Pulmonary artery endothelial cell (primary cell): ENCODE measurements around the gene RAD51B. TPM values are rescaled to one million over a fixed set of nuclear protein-coding genes. Genes with fewer than 3 reads are reported as not detected.
"Not testable (repeated sequence)": the region's sequence is repeated elsewhere in the genome, so short reads cannot be mapped to it uniquely, and the experiment has no call there.

ENCODE experiments used
- DNase-seq: peaks from one replicate; pipeline ENCODE4 v3.0.0-alpha.2; 2011; ENCODE audit warnings: low read depth, low spot score
- total RNA-seq: library from RNA; depleted of rRNA; stranded (reverse); fragments of >200 nt; gene quantifications from 2 replicates; pipeline ENCODE4 v1.2.3, GENCODE V29; 2014

RAD51B gene
- total RNA-seq, 1 donor from 2014 or later: 9.8 TPM

DNA sequence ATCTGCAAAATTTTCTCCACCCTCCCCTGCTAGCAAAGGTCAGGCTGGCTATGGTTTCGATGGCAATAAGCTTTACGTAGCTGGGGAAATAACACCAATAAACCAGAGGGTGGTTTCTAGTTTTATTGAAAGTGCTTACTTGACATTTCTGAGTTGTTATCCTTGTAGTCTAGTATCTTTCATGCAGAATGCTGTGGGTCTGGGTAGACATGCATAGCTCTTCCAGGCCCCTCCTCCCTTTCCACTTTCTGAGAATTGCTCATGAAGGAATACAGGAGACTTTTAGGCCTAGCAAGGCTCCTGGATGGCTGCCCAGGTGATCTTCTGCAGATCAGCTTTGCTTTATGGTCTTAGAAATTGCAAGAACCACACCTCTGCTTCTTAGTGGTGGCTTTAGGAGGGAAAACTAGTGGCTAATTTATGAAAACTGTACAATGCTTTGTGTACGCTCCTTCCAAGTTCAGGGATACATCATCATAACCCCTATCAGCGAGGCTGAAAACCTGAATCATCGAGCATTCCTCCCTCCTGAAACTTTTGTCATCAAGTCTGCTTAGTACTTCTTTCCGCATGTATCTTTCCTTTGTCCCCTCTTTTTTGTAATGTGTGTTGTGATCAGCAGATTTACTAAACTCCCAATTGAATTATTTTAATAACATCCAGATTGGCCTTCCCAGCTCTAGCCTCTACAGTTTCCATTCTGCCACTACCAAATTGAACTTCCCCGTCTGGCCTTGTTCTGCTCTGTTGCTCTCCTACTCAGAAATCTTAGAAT, 473.0 kb downstream of the RAD51B start:
- no peak for DNase-seq

DNA sequence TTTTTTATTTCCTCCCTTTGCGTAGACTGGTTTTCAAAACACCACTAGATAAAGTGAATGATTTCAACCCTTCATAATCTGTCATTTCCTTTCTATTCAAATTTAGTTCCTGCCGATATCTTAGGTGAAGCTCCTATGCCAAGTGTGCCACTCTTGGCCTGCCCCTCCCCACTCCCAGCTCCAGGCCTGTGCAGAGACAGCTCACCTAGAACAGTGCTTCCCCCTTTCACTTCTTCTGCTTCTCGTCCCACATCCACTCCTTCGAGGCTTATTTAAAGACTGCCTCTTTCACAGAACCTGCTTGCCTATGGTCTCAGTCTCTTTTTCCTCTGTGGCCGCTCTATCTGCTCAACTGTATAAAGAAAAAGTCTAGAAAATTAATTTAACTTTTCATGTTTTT, 473.8 kb downstream of the RAD51B start:
- peak; percentile 2 for DNase-seq

DNA sequence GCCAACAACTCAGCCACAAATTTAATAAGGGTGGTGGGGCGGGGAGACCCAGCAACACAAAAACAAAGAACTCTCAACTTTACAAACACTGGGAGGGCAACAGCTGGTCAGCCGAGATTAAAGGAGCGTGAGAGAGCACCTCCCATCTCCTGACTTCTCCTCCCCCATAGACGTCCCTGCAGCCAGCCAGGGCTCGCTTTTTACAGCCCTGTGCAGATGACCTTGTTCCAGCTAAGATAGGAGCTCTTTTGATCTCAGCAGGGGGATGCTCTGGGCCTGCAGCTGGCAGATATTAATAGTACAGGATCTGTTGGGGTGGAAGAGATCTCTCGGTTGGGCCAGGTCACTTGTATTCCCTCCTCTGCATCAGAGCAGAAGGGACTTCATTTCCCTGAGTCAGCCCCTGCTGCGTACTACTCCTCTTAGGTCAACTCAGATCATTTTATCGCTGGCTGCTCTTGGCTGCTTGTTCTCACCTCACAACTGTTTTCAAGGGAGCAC, 475.8 kb downstream of the RAD51B start:
- no peak for DNase-seq

DNA sequence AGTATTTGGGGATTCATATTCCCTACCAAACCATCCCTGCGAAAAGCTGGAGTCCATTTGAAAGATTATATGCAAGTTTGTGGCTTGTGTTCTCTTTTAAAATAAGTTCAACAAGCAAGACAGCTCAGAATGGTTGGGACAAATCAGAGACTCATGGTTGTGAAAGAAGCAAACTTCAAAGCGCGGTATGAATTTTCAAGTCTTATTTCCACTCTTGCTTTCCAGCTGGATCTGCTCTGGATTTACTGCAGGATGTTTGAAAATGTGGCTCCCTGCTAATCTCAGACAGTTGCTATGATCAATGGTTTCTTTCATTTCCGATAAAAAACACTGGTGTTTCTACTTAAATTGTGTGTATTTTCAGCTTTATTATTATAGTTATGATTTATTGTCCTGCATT, 477.5 kb downstream of the RAD51B start:
- DNase-seq: no peak

DNA sequence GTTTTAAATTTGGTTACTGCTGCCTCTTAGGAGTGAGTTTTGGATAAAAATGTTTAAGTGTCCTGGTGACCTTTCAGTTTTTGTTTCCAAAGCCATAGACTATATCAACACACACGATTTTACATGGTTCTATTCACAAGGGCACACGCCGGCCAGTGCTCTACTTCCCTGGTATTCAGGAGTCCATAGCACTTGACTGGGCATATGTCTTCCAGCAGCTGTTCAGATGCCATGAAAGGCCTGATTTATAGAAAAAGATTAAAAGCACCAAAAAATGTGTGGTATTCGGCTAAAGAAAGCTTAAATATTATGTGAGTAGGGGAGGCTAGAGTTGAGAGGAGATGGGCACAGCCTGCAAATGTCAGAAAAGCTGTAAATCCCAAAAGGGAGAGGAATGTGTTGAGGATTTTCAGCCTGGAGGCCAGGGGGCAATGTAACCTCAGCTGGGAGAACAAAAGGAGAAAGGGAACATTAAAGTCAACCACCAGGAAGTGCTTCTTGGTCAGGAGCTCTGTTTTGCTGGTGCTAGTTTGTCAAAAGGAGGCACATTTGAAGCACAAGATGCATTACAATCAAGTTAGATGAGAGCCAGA, 478.4 kb downstream of the RAD51B start:
- peak; percentile 29 for DNase-seq

DNA sequence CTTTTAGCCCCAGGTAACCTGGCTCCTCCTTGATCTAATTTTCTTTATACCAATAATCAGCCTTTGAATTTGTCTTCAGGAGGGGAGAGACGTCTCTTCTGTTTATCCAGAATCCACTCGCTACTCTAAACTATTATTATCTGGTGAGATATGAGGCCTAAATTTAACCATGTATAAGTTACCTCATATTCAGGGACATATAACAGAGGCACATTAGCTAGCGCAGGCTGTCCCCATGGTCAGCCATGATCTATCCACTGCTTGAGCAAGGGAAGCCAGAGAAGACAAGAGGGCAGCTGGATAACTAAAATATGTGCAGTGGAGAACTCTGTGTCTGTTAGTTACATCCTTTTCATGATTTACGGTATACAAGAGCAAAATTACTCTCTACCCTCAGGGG, 481.0 kb downstream of the RAD51B start:
- DNase-seq: no peak

DNA sequence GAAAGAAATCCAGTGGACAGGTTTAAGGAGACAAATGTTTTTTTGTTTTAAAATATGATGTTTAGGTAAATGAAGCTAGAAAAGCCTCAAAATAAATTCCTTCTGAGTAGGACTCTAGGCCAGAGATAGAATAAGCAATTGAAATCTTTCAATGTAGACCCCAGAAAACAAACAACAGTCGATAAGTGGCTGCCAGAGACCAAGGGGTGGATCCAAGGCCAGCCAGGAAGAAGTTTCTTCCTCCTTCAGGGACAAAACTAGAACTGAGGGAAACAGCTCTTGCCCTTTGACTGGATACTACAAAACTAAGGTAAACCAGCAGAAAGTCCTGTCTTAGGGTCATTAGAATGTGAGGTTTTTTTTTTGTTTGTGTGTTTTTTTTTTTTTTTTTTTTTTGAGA, 481.6 kb downstream of the RAD51B start:
- no peak for DNase-seq

DNA sequence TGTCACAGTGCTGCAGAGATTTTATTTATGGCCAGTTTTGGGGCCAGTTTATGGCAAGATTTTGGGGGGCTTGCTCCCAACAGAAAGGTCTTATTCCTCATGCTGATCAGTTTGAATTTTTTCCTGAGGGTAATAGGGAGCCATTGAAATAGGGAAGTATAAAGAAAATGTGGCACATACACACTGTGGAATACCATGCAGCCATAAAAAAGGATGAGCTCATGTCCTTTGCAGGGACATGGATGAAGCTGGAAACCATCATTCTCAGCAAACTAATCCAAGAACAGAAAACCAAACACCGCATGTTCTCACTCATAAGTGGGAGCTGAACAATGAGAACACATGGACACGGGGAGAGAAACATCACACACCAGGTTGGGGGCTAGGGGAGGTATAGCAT, 483.4 kb downstream of the RAD51B start:
- DNase-seq: not testable (repeated sequence)

DNA sequence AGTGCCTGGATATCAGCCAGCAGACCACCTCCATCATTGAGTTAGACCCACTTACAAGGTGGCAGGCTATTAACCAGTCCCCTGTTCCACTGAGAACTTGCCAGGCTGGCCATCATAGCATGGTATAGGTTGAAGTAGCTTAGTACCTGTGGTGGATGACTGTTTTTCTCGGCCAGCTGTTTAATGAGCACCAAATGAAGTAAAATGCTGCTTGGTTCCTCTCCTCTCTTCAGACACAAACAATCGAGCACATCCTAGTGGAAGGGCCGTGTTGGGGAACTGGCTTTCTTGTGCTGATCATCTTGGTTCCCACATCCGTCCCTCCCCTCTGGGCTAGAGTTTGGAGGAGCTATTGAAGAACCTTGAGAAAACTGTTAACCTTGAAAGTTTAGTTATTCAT, 486.2 kb downstream of the RAD51B start:
- DNase-seq: no peak

DNA sequence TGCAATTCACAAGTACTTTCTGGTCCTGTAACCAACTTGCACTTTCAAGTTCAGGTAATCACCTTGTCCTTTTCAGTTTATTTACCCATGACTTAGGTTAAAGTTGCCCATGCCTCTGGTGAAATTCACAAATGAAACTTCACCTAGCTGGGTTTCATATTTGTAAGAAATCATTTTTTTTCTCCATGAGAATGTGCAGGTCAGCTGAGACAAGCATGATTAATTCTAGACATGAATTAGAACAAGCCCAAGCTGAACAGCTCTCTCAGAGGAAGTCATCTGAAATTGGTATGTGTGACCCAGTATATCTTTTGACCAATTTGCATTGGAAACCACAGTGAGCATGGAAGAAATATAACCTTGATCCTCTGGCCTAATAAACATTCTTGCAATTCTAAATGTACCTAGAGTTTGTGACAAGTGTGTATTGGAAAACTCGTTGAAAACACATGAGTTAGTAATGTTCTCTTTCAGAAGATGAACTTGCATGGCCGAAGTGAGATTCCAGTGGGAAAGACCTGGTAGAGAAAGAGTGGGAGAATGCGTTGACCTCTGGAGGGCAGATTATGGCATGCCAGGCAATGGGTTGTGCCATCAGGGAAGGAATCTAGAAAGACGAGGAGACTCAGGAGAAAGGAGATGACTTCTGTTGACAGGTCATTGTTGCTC, 486.8 kb downstream of the RAD51B start:
- no peak for DNase-seq

DNA sequence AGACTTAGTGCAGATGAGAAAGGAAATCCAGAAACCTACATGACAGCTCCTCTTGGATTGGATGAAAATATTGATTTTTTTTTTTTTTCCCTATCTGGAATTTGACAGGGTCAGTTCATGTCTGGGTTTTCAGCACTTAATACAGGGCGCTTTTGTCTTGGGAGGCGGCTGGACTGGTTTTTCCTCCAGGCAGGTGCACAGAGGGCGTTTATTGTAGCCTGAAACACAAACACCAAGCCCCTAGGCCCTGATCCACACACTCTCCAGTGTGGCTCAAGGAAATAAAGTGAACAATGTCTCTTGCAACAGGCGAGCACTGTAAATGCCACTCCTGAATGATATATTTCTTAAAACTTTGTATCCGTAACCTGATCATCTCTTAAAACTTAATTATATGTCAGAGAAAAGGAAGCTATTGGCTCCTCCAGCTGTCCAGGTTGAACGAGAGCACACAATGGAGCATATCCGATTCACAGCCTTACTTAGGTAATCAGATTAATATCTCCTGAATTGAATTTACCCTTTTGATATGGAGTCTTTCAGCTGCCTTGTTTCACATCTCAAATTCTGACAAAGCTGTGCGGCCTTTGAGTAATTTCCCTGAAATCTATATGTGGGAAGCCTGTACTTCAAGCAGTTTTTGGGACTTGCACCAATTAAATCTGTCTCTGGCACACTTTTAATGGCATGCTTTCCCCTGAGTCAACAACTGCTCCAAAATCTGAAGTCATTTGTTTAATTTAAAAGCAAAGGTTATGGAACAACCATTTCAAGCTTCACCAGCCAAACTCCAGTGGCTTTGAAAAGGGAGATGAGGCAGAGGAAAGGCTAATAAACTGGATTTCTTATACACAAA, 487.6 kb downstream of the RAD51B start:
- no peak for DNase-seq

DNA sequence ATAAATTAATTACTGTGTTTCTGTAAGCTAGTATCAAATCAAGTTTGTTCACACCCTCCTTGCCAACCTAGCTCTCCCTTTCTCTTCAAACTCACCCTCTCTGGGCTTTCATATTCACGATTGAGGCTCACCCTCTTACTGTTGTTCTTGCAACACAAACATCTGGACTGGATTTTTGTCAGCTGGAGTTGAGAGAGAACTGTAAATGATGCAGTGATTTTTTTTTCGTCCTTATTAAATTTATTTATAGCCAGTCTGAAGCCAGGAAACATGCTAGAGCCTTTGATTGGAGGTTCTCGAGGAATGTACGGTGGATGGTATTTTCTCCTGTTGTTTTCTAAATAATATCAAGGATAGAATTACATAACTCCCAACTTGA, 488.2 kb downstream of the RAD51B start:
- no peak for DNase-seq

DNA sequence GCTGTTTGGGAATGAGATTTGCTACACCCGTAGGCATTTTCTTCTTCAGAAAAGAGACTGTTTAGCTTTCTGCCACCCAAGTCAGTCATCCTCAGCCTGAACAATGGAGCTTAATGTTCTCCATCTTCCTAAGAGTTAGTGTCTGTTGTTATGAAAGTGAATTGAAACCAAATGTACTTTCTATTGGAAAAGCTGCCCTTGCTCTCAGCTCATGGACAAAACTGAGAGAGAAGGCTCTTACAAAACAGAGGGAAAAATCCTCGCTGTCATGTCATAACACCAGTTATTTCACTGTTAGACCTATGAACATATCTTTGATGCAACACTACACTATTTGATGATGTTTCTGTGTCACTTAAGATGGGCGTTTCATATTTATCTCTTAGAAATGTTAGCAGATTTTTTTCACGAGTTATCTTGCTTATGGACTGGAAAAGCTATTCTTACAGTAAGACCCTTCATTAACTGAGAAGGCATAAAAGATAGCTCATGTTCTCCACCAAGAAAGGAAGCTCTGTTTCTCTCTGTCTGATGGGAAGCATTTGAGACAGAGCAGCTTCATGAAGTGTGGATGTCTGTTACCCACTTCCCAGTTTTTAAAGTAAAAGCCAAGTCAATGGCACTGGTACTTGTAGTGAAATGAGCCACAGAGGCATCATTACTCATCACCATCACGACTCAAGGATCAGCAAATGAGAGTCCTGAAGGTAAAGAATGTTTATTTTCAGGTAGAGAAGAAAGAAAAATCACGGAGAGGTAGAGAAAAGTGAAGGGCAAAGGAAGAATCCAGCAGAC, 489.3 kb downstream of the RAD51B start:
- no peak for DNase-seq

DNA sequence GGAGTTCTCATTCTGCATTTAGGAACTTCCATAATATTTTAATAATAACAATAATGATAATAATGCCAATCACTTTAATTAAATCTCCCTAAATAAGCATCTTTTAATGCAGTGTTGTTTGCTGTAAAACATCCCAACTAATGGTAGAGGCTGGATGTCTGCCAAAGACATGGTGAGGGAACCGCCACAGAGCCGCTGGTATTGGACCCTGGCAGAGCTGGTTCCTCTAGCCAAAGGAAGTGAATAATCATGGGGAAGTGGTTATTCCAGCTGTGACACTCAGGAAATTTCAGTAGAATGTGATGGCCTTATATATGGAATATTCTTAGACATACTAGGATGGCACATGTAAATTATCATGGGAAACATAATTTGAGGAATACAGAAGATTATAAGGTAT, 490.0 kb downstream of the RAD51B start:
- DNase-seq: peak; percentile 3

DNA sequence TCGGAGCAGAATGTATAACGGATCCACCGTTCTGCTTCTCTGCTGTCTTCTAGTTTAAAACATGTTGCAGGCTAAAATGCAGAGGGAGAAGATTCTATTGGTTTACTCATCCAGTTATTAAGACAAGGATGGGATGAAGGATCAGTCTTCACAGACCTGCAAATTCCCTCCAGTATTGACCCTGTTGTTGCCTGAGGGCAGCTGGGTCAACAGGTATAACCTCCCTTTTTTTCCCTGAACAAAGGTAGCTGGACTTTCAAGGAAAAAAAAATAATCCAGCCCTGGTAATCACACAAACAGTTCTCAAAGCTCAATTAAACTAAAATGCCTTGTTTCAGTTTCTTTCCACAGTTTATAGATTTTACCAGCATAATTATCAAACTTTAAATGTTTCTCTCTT, 492.7 kb downstream of the RAD51B start:
- DNase-seq: no peak

DNA sequence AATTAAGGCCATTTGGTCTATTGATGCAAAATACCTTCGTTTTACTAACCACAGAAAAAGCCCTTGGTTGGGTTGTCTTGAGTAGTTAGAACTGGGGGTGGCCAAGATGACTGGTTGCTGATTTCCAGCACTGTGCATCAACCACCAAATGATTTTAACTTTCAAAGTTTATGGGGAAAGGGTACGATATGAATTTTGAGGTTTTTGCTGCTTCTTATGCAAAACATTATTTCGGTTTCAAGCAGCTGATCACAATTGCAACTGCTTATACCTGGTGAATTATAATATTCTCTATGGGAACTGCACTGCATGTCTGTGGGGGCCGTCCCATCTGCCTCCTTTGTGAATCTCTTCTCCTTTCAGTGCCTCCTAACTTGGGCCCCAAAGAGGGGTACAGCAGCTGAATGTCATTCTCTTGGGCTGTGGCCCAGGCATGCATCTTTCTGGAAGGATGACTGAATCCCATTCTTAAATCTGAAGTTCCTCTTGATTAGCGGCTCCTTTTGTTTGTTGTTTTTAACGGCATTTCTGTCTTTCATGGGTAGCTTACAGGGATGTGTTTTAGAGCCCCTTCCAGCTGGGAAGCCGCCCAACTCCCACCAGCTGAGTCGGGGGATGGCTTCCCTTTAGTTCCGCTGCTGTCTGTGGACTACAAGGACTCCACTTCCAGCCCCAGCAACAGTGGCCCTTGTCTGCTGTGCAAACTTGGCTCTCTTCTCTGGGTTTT, 493.5 kb downstream of the RAD51B start:
- no peak for DNase-seq

DNA sequence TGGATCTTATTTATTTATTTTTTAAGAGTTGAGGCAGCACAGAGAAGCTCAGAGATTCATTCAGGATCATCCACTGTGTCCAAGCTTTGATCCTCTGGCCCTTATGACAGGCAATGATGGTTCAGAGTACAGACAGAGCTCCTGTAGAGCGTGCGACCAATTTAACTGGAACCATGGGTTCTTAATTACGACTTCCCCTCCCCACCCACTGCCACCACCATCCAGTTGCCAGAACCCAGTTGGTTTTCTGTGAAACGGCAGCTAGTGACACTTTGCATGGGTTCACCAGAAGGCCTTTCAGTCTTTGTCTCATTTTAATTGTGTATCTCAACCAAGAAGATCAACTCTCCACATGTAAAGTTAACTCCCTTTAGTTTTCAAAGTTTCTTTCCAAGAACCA, 495.1 kb downstream of the RAD51B start:
- no peak for DNase-seq

DNA sequence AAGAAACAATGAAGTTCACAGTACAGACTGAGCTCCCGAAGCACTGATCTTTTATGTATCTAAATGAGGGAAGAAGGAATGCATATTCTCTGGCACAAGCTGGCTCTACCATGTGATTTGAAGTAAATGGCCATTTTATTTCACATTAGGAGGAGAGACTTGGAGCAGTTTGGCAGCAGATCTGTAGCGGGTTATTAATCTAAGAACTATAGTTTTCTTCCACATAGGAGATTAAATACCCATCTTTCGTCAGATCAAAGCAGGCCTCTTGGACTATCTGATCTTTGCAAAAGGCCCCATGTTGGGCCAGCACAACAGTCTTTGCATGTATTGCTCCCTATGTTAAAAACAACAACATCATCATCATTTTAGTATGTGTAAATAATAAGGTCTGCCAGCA, 495.5 kb downstream of the RAD51B start:
- no peak for DNase-seq

DNA sequence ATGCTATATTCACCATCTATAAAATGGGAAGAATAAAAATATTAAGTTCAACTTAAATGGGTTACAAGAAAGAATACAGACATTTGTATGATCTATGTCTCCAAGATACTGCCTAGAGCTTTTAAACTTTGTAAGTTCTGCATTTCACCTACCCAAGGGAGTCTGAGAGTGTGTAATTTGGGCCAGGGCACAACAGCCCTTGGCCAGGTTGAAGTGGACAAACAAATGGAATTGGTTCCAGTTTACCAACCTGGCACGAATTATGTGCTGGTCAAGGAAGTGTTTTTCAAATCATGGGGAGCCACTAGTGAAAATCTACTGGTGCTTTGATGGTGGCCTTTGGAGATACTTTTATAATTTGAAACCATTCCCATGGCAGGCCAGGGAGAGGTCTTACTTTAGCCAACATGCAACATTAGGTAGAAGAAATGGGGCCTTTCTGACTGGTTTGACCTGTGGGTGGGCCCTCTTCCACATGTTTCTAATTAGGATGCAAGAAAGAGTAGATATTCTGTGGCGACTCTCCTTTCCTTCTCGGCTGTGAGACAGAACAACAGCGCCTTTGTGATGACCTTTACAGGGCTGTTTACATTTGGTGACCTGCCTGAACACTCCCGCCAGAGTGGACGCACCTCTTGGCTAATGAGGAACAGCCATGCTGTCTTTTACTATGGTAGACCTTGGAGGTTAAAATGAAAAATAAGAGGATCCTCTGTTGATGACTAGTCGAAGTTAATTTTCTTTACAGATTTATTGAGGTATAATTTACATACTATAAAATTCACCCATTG, 496.7 kb downstream of the RAD51B start:
- no peak for DNase-seq
